Measurements from ENCODE around the gene RPS26.

DNA sequence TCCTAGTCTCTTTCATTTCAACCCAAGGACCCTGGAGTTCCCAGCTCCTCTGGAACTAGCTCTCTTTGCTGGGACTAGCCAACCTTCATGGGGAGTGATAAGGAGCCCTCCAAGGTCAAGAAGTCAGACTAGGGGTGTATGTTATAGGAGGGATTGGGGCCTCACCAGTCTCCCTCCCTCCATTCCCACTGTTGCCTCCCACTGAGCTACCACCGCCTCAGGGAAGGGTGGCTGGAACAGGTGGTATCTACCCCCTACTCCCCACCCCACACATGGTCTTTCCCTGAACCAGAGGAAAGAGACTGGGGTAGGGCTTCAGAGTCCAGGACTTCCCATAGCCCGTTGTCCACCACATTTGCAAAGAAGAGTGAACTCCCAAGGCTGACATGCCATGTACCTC lies 40.7 kb downstream of the RPS26 start:
- TF ChIP-seq YY1 (IDR thresholded peaks at IDR 0.05; ENCODE audit: insufficient read depth, insufficient read length) (no peak), SUZ12 (IDR thresholded peaks at IDR 0.05; ENCODE audit: extremely low read depth, insufficient read depth, insufficient read length) (no peak)
